ENCODE results near the gene ART5. TPM values are rescaled to one million over a fixed set of nuclear protein-coding genes. Genes with fewer than 3 reads are reported as not detected.

The ART5 gene
- total RNA-seq, 1 experiment from 2014 or later, result 7.9 TPM

- H3T11ph ChIP-seq (ENCODE audit: low read length), result no peak overlapping the region
- DNase-seq, result no peak
- H3K9me3 ChIP-seq (ENCODE audit: control insufficient read depth, low read depth, low read length), result no peaks in the 10 kb centered on the region
- H3K27ac ChIP-seq (ENCODE audit: insufficient read length, low read depth, low read length), result no peak overlapping the region
- H3K4me2 ChIP-seq (ENCODE audit: insufficient read depth, insufficient read length, low read length), result no peak overlapping the region
- H3K4me1 Mint-ChIP-seq, result peaks cover 4 to 16% of the 10 kb centered on the region in 2 experiments
- H3K27me3 Mint-ChIP-seq (ENCODE audit: low read depth), result peaks cover 8% of the 10 kb centered on the region
- H2BK5ac ChIP-seq (ENCODE audit: insufficient read length, low read length), result no peak overlapping the region
- H2BK20ac ChIP-seq (ENCODE audit: low read depth, low read length, poor library complexity, severe bottlenecking), result no peak overlapping the region
- no peak overlapping the region for H4K5ac ChIP-seq (ENCODE audit: insufficient read length, low read depth, low read length)
- no peak overlapping the region for H3K27ac Mint-ChIP-seq
- WGBS (ENCODE audit: extremely low coverage, insufficient read length, low lambda C conversion rate), result no CpG with 5 or more reads among the region's 13 CpGs
- H2AFZ ChIP-seq (ENCODE audit: low read length), result no peak overlapping the region
- H3K23ac ChIP-seq (ENCODE audit: insufficient read length, low read depth, low read length), result no peak overlapping the region
- no peaks in the 10 kb centered on the region for H3K27me3 ChIP-seq (ENCODE audit: insufficient read depth, low read length)
- H4K8ac ChIP-seq (replicated peaks; ENCODE audit: insufficient read length, low read depth, low read length), result no peak overlapping the region
- H3K23me2 ChIP-seq (ENCODE audit: insufficient read length, low read depth, low read length, poor library complexity, severe bottlenecking), result peaks cover 3% of the 10 kb centered on the region
- no peak overlapping the region for H2BK120ac ChIP-seq (ENCODE audit: low read depth, low read length, poor library complexity, severe bottlenecking)
- no peak overlapping the region for H2AK5ac ChIP-seq (ENCODE audit: insufficient read length, low read length)
- H3K4me1 ChIP-seq (ENCODE audit: insufficient read depth, low read length), result no peaks in the 10 kb centered on the region
- H3K14ac ChIP-seq (ENCODE audit: insufficient read depth, low read length), result no peak overlapping the region
- TF ChIP-seq CTCF (conservative IDR thresholded peaks at IDR 0.05), result no peak
- no peak overlapping the region for H3K4me3 Mint-ChIP-seq
- H4K20me1 ChIP-seq (ENCODE audit: control insufficient read depth, insufficient read depth, insufficient read length), result no peaks in the 10 kb centered on the region
- no peak overlapping the region for H2BK12ac ChIP-seq (ENCODE audit: insufficient read length, low read depth, low read length)
- H4K91ac ChIP-seq (ENCODE audit: insufficient read length, low read depth, low read length), result no peak overlapping the region
- H3K4ac ChIP-seq (ENCODE audit: low read depth, low read length), result no peak overlapping the region
- no peaks in the 10 kb centered on the region for H3K79me1 ChIP-seq (ENCODE audit: insufficient read depth, low read depth, low read length, poor library complexity, severe bottlenecking)
- peaks cover 3 to 5% (median 5%) of the 10 kb centered on the region in 3 experiments; a peak in 5 of 7 replicates for H3K36me3 Mint-ChIP-seq (ENCODE audit: insufficient read depth in 1 of 3, low read depth in 3 of 3)
- H3K9me3 Mint-ChIP-seq, result 0 out of 5 replicates have a peak, but pooled peaks cover 0 to 2% of the 10 kb centered on the region in 2 experiments
- no peak overlapping the region for H3K18ac ChIP-seq (ENCODE audit: insufficient read length, low read depth, low read length)
- no peaks in the 10 kb centered on the region for H3K79me2 ChIP-seq (ENCODE audit: insufficient read depth, low read length)
- no peak overlapping the region for H3K9ac ChIP-seq (ENCODE audit: extremely low read depth, insufficient read length, low read length)
- H2BK15ac ChIP-seq (ENCODE audit: low read depth, low read length), result no peak overlapping the region
- H3K56ac ChIP-seq (ENCODE audit: insufficient read length, low read depth, low read length), result no peak overlapping the region
Observed at GRCh38 chr11:3637201-3637600, 4.6 kb downstream of the ART5 start.

Measured in H9 (cell line).